ENCODE results near the gene RHBDL1.
A peak's percentile ranks its signal among the peaks of the same experiment; 100 is the strongest.

RHBDL1 gene

GRCh38 chr16:636206-637080 lies 39.0 kb upstream of the RHBDL1 start, which contains the start of gene METTL26:
METTL26 (minus strand) TSS chr16:636305; CDS start chr16:636290, 15 bp downstream.
- DNase-seq (ENCODE audit: low read depth in 2 of 2), result peak; percentile 89 to 90

GRCh38 chr16:637081-638018 lies 38.1 kb upstream of the RHBDL1 start:
- peak; percentile 85 to 87 for DNase-seq (ENCODE audit: low read depth in 2 of 2)

- no peak for DNase-seq (ENCODE audit: low read depth in 2 of 2)
Measured at GRCh38 chr16:638034-638543, 37.4 kb upstream of the RHBDL1 start.

GRCh38 chr16:638836-639235 lies 36.6 kb upstream of the RHBDL1 start:
- DNase-seq (ENCODE audit: low read depth in 2 of 2), result no peak

GRCh38 chr16:640614-641013 lies 34.9 kb upstream of the RHBDL1 start:
- DNase-seq (ENCODE audit: low read depth in 2 of 2), result no peak

GRCh38 chr16:641326-642188 lies 33.9 kb upstream of the RHBDL1 start, which contains the start of gene MCRIP2:
MCRIP2 (plus strand) TSS chr16:641828; CDS start chr16:641992, 164 bp downstream.
- DNase-seq (ENCODE audit: low read depth in 2 of 2), result peak; percentile 58 to 79

- peak in 1 of 2 experiments; percentile 35 for DNase-seq (ENCODE audit: low read depth in 2 of 2)
Measured at GRCh38 chr16:642189-643049, 33.1 kb upstream of the RHBDL1 start.

GRCh38 chr16:643050-643368 lies 32.5 kb upstream of the RHBDL1 start:
- DNase-seq (ENCODE audit: low read depth in 2 of 2), result no peak

GRCh38 chr16:644556-644955 lies 30.9 kb upstream of the RHBDL1 start:
- DNase-seq (ENCODE audit: low read depth in 2 of 2), result no peak

- no peak for DNase-seq (ENCODE audit: low read depth in 2 of 2)
Measured at GRCh38 chr16:645852-646678, 29.4 kb upstream of the RHBDL1 start.

- no peak for DNase-seq (ENCODE audit: low read depth in 2 of 2)
Measured at GRCh38 chr16:646679-647172, 28.7 kb upstream of the RHBDL1 start.

- DNase-seq (ENCODE audit: low read depth in 2 of 2), result no peak
Measured at GRCh38 chr16:647173-647902, 28.1 kb upstream of the RHBDL1 start.

- no peak for DNase-seq (ENCODE audit: low read depth in 2 of 2)
Measured at GRCh38 chr16:648071-648780, 27.2 kb upstream of the RHBDL1 start.

GRCh38 chr16:648781-649589 lies 26.5 kb upstream of the RHBDL1 start, which contains the start of gene WDR90:
WDR90 (plus strand) TSS chr16:649365; CDS start chr16:649417, 52 bp downstream.
- peak; percentile 89 to 93 for DNase-seq (ENCODE audit: low read depth in 2 of 2)

- DNase-seq (ENCODE audit: low read depth in 2 of 2), result no peak
Measured at GRCh38 chr16:649631-650030, 25.8 kb upstream of the RHBDL1 start.

- DNase-seq (ENCODE audit: low read depth in 2 of 2), result no peak
Measured at GRCh38 chr16:651844-652243, 23.6 kb upstream of the RHBDL1 start.

Data from stimulated activated CD4-positive, alpha-beta T cell treated with anti-CD3 and anti-CD28 coated beads, Interleukin-12 subunit alpha, Interleukin-12 subunit beta, amount 100 ng/mL, for 24 hours (primary cell).